RWPE1 (cell line): ENCODE measurements around the gene PHF23.

ENCODE experiments used
- CTCF ChIA-PET: fragments of 350-600 bp; sonication (Branson Sonifier 250); formaldehyde crosslinking; extraction: SDS; loops from one replicate; lab custom pipeline; 2021; lab: Yijun Ruan, JAX
- POLR2A ChIA-PET: fragments of 400-600 bp; formaldehyde crosslinking; extraction: SDS; loops from one replicate; lab custom pipeline; 2020; ENCODE audit warnings: antibody characterized with exemption; ENCODE audit not compliant: low non-redundant PET; lab: Yijun Ruan, JAX
- DNase-seq: peaks from one replicate; pipeline ENCODE4 v3.0.0; 2012; ENCODE audit warnings: low spot score
- H3K27ac ChIP-seq: fragments of 450-650 bp; 2 replicates; pipeline ENCODE4 v1.5.1; 2017
- TF ChIP-seq, protein P1 (sequence below): fragments of 450-650 bp; conservative IDR thresholded peaks from 2 replicates; pipeline ENCODE4 v1.5.1; 2017; ENCODE audit warnings: low read depth, mild to moderate bottlenecking

The PHF23 gene

DNA sequence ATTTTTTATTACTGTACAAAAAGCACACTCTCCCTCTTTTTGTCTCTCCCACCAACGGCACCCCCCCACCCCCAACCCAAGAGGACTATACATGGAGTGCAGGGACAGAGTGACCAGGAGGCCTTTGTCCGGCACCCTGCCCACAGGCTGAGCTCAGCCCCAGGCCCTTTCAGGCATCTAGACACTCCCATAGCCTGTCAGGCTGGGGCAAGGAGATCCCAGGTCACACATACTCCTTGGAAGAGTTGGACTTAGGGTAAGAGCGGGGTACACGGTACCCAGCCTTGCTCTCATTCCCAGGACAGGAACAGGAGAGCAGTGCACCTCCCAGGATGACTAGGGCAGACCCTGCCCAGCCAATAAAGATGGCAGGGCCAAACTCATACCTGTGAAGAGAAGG is 20.9 kb upstream of the PHF23 start:
- DNase-seq: no peak
- TF ChIP-seq, protein P1, sequence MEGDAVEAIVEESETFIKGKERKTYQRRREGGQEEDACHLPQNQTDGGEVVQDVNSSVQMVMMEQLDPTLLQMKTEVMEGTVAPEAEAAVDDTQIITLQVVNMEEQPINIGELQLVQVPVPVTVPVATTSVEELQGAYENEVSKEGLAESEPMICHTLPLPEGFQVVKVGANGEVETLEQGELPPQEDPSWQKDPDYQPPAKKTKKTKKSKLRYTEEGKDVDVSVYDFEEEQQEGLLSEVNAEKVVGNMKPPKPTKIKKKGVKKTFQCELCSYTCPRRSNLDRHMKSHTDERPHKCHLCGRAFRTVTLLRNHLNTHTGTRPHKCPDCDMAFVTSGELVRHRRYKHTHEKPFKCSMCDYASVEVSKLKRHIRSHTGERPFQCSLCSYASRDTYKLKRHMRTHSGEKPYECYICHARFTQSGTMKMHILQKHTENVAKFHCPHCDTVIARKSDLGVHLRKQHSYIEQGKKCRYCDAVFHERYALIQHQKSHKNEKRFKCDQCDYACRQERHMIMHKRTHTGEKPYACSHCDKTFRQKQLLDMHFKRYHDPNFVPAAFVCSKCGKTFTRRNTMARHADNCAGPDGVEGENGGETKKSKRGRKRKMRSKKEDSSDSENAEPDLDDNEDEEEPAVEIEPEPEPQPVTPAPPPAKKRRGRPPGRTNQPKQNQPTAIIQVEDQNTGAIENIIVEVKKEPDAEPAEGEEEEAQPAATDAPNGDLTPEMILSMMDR: no peak
- CTCF ChIA-PET: interaction anchor here (0.6 to 1.0 kb wide), 2 partner anchors 36 to 355 kb away, joined by 4 to 7 read pairs; no protein-coding TSS in a partner anchor
- H3K27ac ChIP-seq: peak overlapping the region; percentile 79
- POLR2A ChIA-PET: no interaction called here

DNA sequence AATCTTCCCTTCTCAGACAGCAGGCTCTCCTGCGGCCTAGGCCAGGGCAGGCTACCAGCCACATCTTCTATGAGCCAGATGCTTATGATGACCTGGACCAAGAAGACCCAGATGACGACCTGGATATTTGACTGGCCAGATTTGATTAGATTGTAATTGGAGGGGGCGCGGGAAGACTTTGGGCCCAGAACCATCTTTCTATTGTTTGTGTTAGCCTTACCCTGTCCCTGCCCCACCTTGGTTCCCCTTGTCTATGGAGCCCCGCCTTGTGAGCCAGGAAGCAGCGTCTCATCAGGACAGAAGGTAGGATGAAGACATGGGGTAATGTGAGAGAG is 20.3 kb upstream of the PHF23 start:
- DNase-seq: no peak
- ChIA-PET CTCF (interaction anchor here (0.6 to 1.0 kb wide), 3 partner anchors 25 to 356 kb away, joined by 3 to 7 read pairs (median 4); partner anchors contain the start of gene DVL2), POLR2A (no interaction called here)
- TF ChIP-seq, protein P1: no peak
- H3K27ac ChIP-seq: peak overlapping the region; percentile 79

DNA sequence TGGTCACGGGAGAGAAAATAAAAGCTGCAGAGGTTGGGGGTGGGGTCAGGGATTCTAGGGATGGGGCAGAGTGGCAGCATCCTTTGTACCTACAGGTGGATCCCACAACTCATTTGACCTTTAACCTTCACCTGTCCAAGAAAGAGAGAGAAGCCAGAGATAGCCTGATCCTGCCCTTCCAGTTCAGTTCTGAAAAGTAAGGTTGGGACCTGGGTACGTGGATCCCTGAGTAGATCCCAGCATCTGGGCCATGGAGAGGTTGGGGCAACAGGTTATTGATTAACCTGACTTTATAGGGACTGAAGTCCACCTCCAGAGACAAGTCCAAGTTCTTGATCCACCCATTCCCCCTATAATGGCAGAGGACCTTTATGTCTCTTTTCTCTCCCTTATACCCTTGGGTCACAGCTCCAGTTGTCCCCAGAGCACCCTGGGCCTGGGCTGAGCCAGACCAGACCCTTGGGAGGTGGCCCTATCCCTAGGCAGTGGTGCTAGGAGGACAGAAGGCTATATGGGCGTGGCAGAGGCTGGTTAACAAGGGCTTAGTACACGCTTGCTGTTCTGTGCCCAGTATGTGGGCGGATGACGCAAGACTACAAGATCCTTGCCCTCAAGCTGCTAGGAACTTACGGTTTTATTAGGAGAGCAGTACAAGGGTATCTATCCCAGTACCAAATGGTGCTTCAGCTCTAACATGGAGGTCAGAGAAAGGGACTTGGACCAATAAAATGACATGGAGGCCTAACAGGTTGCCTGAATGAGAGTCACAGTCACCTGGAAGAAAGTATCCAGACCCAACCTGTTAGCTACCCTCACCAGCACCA is 19.7 kb upstream of the PHF23 start:
- ChIA-PET CTCF (interaction anchor here (0.7 to 1.0 kb wide), 2 partner anchors 25 to 37 kb away, joined by 3 to 7 read pairs; partner anchors contain the start of gene DVL2), POLR2A (interaction anchor here (0.5 kb wide), 1 partner anchor 22 kb away, joined by 5 read pairs; the partner anchor contains the start of gene SLC2A4)
- H3K27ac ChIP-seq: peak overlapping the region; percentile 79
- peak; percentile 39 for DNase-seq
- TF ChIP-seq, protein P1: no peak

DNA sequence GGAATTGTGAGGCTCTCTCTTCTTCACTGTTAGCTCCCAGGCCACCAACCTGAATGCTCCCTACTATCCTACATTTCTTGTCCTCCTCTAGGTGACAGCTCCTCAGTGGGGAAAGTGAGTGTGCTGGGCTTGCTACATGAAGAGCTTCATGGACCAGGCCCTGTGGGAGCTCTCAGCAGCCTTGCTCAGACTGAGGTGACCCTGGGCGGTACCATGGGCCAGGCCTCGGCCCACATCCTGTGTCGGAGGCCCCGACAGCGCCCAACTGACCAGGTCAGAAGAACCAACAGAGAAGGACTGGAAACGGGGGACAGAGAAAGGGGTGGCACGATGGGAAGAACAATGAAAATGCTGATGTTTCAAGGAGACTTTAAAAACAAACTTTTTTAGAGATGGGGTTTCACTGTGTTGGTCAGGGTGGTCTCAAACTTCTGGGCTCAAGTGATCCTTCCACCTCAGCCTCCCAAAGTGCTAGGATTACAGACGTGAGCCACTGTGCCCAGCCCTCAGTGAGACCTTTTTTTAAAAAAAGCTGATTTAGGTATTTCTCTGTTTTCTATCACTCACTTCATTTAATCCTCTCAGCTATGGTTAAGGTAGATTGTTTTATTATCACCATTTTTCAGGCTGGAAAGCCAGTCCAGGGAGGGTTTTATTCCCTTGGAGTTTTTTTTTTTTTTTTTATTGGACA is 17.7 kb upstream of the PHF23 start:
- ChIA-PET CTCF (interaction anchor here (0.6 kb wide), 1 partner anchor 8 kb away, joined by 7 read pairs; no protein-coding TSS in a partner anchor), POLR2A (interaction anchor here (0.6 to 0.7 kb wide), 2 partner anchors 14 to 317 kb away, joined by 3 to 4 read pairs; partner anchors contain the start of gene GABARAP)
- TF ChIP-seq, protein P1: no peak
- H3K27ac ChIP-seq: peak overlapping the region; percentile 79
- DNase-seq: no peak

DNA sequence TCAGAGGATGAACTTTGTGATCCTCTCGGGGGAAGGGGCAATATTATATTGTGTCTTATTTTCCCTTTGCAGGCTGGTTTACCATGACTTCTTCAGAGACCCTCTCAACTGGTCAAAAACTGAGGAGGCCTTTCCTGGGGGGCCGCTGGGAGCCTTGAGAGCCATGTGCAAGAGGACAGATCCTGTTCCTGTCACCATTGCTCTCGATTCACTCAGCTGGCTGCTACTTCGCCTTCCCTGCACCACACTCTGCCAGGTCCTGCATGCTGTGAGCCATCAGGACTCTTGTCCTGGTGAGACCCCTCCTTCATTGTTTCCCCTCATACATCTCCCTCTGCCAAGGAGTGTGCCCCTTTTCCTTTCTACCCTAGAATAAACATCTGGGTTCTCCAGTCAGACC is 15.3 kb upstream of the PHF23 start:
- ChIA-PET CTCF (no interaction called here), POLR2A (no interaction called here)
- no peak overlapping the region for H3K27ac ChIP-seq
- TF ChIP-seq, protein P1: no peak
- no peak for DNase-seq

DNA sequence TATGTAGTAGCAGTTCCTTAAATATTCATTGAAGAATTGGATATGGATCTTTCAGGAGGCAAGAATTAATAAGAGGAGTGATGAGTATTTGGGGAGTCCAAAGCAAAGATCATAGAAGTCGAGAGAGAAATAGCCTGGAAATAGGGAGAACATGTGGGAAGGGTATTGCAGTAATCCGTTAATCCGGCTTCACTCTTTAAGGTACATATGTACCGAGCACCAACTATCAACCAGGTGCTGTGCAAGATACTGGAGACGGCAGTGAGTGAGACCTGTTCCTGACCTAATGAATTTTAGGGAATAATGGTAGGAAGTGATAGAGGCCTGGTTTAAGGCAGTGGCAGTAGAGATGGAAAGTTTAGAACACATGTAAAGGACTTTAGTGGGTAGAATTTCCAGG is 13.8 kb upstream of the PHF23 start:
- CTCF ChIA-PET: no interaction called here
- DNase-seq: no peak
- H3K27ac ChIP-seq: peak overlapping the region; percentile 98
- POLR2A ChIA-PET: no interaction called here
- TF ChIP-seq, protein P1: no peak
